HG02798 (cell line): Measurements from ENCODE around the gene TOP3A.

Experiments
- ATAC-seq: cut with Tn5 transposase; IDR thresholded peaks from one replicate; pipeline ENCODE4 v1.9.1; 2021; ENCODE audit warnings: mild to moderate bottlenecking; ENCODE audit not compliant: unreplicated experiment, poor library complexity

Gene TOP3A

GRCh38 chr17:18281788-18282187 lies 33.0 kb downstream of the TOP3A start:
- ATAC-seq: no peak

- no peak for ATAC-seq
Observed at GRCh38 chr17:18280766-18281371, 33.9 kb downstream of the TOP3A start.

- no peak for ATAC-seq
Observed at GRCh38 chr17:18280249-18280648, 34.5 kb downstream of the TOP3A start.

- ATAC-seq: no peak
Observed at GRCh38 chr17:18278867-18279266, 35.9 kb downstream of the TOP3A start.

- no peak for ATAC-seq
Observed at GRCh38 chr17:18277076-18277475, 37.7 kb downstream of the TOP3A start.

- ATAC-seq: no peak
Observed at GRCh38 chr17:18270046-18270931, 44.5 kb downstream of the TOP3A start.

- ATAC-seq: no peak
Observed at GRCh38 chr17:18267927-18268711, 46.7 kb downstream of the TOP3A start.

GRCh38 chr17:18267366-18267765 lies 47.4 kb downstream of the TOP3A start:
- ATAC-seq: no peak

GRCh38 chr17:18263885-18264682 lies 50.7 kb downstream of the TOP3A start:
- no peak for ATAC-seq

GRCh38 chr17:18262641-18263040 lies 52.2 kb downstream of the TOP3A start:
- no peak for ATAC-seq

- ATAC-seq: no peak
Observed at GRCh38 chr17:18262111-18262510, 52.7 kb downstream of the TOP3A start.

- ATAC-seq: no peak
Observed at GRCh38 chr17:18261659-18262058, 53.1 kb downstream of the TOP3A start.

GRCh38 chr17:18261146-18261515 lies 53.7 kb downstream of the TOP3A start:
- ATAC-seq: no peak

- ATAC-seq: peak; percentile 83
Observed at GRCh38 chr17:18260332-18261145, 54.3 kb downstream of the TOP3A start, which contains the start of gene MIEF2. Gene MIEF2 (plus strand): TSS chr17:18260662. CDS start chr17:18262721, 2,059 bp downstream.

GRCh38 chr17:18259621-18260331 lies 55.0 kb downstream of the TOP3A start:
- ATAC-seq: no peak

GRCh38 chr17:18258356-18259038 lies 56.3 kb downstream of the TOP3A start, which contains the start of gene FLII:
Gene FLII (minus strand): TSS chr17:18258738. CDS start chr17:18258690, 48 bp downstream.
- ATAC-seq: peak; percentile 33

- peak; percentile 25 for ATAC-seq
Observed at GRCh38 chr17:18257982-18258355, 56.8 kb downstream of the TOP3A start.
